ENCODE measurements around the gene AKNA.

The AKNA gene

DNA sequence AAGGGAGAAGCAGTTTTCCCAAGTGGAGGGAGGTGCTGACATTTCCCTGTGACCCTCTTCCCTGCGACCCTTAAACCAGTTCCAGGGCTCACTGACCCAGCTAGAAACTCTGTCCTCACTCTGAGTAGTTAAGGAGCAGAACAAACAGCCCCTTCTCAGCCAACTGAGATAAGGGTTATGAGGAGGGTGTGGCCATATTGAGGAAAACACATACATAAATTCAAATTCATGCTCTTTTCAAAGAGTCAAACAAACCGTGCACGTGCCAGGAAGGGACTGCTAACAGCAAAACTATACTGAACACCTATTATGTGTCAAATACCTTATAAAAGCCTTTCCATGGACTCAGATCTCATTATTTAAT lies 4.9 kb upstream of the AKNA start:
- no peaks in the 10 kb centered on the region for H3K9me3 ChIP-seq (ENCODE audit: low read length)
- no peak overlapping the region for H3K9ac ChIP-seq (ENCODE audit: low read length)
- peak overlapping the region; percentile 55 for H3K27ac ChIP-seq (ENCODE audit: low read depth, low read length)
- H3K4me3 ChIP-seq (ENCODE audit: low read depth in 1 of 2, low read length in 2 of 2): no peak overlapping the region
- peaks cover 43% of the 10 kb centered on the region for H3K4me1 ChIP-seq (ENCODE audit: insufficient read depth, low read length)
- H3K36me3 ChIP-seq (ENCODE audit: insufficient read depth, low read length): no peaks in the 10 kb centered on the region
- no peaks in the 10 kb centered on the region for H3K27me3 ChIP-seq (ENCODE audit: control insufficient read depth in 1 of 2, insufficient read depth in 2 of 2, low read length in 2 of 2)

- H3K9ac ChIP-seq (ENCODE audit: low read length): no peak overlapping the region
- H3K27me3 ChIP-seq (ENCODE audit: control insufficient read depth in 1 of 2, insufficient read depth in 2 of 2, low read length in 2 of 2): no peaks in the 10 kb centered on the region
- H3K36me3 ChIP-seq (ENCODE audit: insufficient read depth, low read length): no peaks in the 10 kb centered on the region
- H3K4me3 ChIP-seq (ENCODE audit: low read depth in 1 of 2, low read length in 2 of 2): no peak overlapping the region
- H3K9me3 ChIP-seq (ENCODE audit: low read length): no peaks in the 10 kb centered on the region
- H3K4me1 ChIP-seq (ENCODE audit: insufficient read depth, low read length): peaks cover 46% of the 10 kb centered on the region
- no peak overlapping the region for H3K27ac ChIP-seq (ENCODE audit: low read depth, low read length)
Measured at GRCh38 chr9:114390952-114391351, 3.2 kb upstream of the AKNA start.

DNA sequence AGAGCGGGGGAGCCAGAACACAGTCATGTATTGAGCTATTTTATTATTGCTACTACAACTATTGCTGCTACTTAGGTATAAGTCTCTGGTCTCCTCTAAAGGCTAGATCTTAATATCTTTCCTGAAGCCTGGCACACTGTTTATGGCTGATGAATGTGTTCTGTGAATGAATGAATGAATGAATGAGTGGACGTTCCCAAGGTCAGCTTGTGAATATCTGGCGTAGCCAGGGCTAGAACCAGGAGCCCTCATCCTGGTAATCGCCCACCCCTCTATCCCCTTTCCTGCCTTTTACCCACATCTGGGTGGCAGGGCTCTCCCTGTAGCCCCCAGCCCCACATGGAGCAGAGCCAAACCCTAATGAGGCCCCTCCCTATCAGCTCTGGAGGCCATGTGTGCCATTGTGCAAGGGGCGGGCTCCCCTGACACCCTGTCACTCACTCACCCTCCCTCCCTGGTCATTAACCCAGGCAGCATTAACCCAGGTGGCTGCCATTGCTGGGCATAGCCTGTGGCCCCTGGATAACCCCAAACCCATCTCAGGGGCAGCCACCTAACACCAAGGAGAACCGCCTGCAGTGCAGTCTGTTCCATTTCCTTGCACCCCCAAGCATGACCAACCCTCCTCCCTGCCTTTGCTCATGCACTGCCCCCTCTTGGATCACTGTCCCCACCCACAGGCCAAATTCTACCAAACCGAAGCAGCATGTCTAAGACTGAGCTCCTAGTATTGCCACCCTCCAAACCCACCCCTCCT lies 2.0 kb upstream of the AKNA start:
- Histone ChIP-seq H3K27ac (ENCODE audit: low read depth, low read length) (no peak overlapping the region), H3K4me3 (ENCODE audit: low read depth in 1 of 2, low read length in 2 of 2) (no peak overlapping the region), H3K4me1 (ENCODE audit: insufficient read depth, low read length) (peaks cover 48% of the 10 kb centered on the region), H3K9ac (ENCODE audit: low read length) (no peak overlapping the region), H3K27me3 (ENCODE audit: control insufficient read depth in 1 of 2, insufficient read depth in 2 of 2, low read length in 2 of 2) (no peaks in the 10 kb centered on the region), H3K9me3 (ENCODE audit: low read length) (no peaks in the 10 kb centered on the region), H3K36me3 (ENCODE audit: insufficient read depth, low read length) (no peaks in the 10 kb centered on the region)

GRCh38 chr9:114388764-114389375 lies 1.1 kb upstream of the AKNA start:
- H3K9me3 ChIP-seq (ENCODE audit: low read length): no peaks in the 10 kb centered on the region
- no peaks in the 10 kb centered on the region for H3K27me3 ChIP-seq (ENCODE audit: control insufficient read depth in 1 of 2, insufficient read depth in 2 of 2, low read length in 2 of 2)
- no peaks in the 10 kb centered on the region for H3K36me3 ChIP-seq (ENCODE audit: insufficient read depth, low read length)
- H3K27ac ChIP-seq (ENCODE audit: low read depth, low read length): no peak overlapping the region
- H3K4me1 ChIP-seq (ENCODE audit: insufficient read depth, low read length): peaks cover 47% of the 10 kb centered on the region
- peak overlapping the region; percentile 89 for H3K9ac ChIP-seq (ENCODE audit: low read length)
- no peak overlapping the region for H3K4me3 ChIP-seq (ENCODE audit: low read depth in 1 of 2, low read length in 2 of 2)

DNA sequence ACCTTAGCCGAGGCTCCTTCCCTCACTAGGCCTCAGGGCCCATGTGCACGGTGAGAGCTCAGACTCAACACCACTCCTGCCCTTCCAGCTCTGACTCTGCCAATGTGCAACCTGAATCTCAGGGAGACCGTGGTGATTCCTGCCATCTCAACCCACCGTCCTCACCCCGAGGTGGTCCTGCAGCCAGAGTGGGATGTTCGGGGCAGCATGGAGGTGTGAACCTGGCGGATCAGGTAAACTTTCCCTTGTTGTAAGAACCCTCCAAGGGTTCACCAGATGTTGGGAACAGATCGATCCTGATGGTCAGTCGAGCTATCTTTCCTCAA lies 538 bp upstream of the AKNA start:
- Histone ChIP-seq H3K4me1 (ENCODE audit: insufficient read depth, low read length) (peaks cover 53% of the 10 kb centered on the region), H3K9ac (ENCODE audit: low read length) (peak overlapping the region; percentile 89), H3K36me3 (ENCODE audit: insufficient read depth, low read length) (no peaks in the 10 kb centered on the region)

DNA sequence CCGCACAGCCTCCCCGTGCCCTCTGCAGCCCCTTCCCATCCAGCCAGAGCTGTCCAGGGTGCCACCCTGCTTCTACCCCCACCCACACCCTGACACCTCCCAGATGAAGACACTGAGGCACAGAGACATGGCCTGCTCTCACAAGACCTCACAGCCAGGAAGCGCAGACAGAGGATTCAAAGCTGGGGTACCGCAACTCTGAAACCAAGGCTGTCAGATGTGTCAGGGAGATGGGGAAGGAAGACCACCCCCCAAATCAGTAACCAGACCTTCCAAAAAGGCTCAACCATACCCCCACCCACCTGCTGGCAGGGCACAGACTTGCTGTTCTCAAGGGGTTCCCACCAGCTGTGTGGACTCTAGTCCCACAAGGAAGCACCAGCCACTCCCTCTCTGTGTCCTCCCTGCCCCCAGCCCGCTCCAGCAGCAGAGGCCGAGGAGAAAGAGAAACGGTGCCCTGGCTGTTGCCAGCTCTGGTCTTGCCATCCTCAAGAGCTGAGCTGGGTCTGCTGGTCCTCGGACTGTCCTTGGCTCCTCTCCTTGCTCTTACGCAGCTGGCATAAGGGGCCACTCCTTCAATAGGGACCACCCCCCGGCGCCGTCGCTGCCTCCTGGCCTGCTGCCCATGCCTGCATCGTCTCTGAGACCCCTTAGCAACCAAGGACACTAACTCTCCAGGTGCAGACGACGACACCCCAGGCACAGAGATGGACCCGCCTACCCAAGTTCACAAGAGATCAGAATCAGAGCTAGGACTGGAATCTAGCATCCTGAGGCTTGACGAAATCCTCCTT lies 699 bp downstream of the AKNA start:
- H3K9ac ChIP-seq (ENCODE audit: low read length): peak overlapping the region; percentile 89
- peaks cover 54% of the 10 kb centered on the region for H3K4me1 ChIP-seq (ENCODE audit: insufficient read depth, low read length)
- H3K27me3 ChIP-seq (ENCODE audit: control insufficient read depth in 1 of 2, insufficient read depth in 2 of 2, low read length in 2 of 2): no peaks in the 10 kb centered on the region

More for the DNA sequence above, 538 bp upstream of the AKNA start:
- Histone ChIP-seq H3K27me3 (ENCODE audit: control insufficient read depth in 1 of 2, insufficient read depth in 2 of 2, low read length in 2 of 2) (no peaks in the 10 kb centered on the region), H3K4me3 (ENCODE audit: low read depth in 1 of 2, low read length in 2 of 2) (peak overlapping the region in 1 of 2 donors; percentile 77), H3K9me3 (ENCODE audit: low read length) (no peaks in the 10 kb centered on the region), H3K27ac (ENCODE audit: low read depth, low read length) (peak overlapping the region; percentile 78)

DNA sequence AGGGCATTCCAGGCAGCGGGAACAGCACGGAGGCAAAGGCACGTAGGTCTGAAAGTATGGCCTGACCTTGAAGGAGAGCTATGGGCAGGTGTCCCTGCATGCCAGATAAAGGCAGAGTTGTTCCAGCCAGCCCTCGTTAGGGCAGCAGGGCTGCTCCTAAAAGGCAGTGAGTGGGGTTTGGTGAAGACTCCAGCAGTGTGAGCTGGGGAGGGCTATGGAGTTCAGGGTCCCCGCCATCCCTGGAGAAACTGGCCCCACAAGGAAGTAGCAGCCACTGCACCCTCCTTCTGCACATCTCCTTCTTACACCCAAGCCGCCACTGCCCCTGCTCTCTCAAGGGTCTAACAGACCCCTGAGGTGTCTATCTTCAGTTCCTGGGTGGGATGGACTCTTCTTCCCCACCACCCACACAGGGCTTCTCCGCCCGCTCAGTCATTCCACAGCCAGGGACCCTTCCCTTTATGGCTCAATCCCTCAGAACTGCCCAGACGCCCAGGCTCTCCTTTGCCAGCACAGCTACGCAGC lies 1.4 kb downstream of the AKNA start:
- Histone ChIP-seq H3K27me3 (ENCODE audit: control insufficient read depth in 1 of 2, insufficient read depth in 2 of 2, low read length in 2 of 2) (no peaks in the 10 kb centered on the region), H3K36me3 (ENCODE audit: insufficient read depth, low read length) (no peaks in the 10 kb centered on the region), H3K9ac (ENCODE audit: low read length) (peak overlapping the region; percentile 89), H3K27ac (ENCODE audit: low read depth, low read length) (peak overlapping the region; percentile 78), H3K4me1 (ENCODE audit: insufficient read depth, low read length) (peaks cover 54% of the 10 kb centered on the region), H3K4me3 (ENCODE audit: low read depth in 1 of 2, low read length in 2 of 2) (peak overlapping the region; percentile 39 to 77), H3K9me3 (ENCODE audit: low read length) (no peaks in the 10 kb centered on the region)

More for the DNA sequence above, 699 bp downstream of the AKNA start:
- H3K9me3 ChIP-seq (ENCODE audit: low read length): no peaks in the 10 kb centered on the region
- no peaks in the 10 kb centered on the region for H3K36me3 ChIP-seq (ENCODE audit: insufficient read depth, low read length)
- H3K27ac ChIP-seq (ENCODE audit: low read depth, low read length): peak overlapping the region; percentile 78
- peak overlapping the region; percentile 39 to 77 for H3K4me3 ChIP-seq (ENCODE audit: low read depth in 1 of 2, low read length in 2 of 2)

- Histone ChIP-seq H3K27ac (ENCODE audit: low read depth, low read length) (peak overlapping the region; percentile 27), H3K4me3 (ENCODE audit: low read depth in 1 of 2, low read length in 2 of 2) (peak overlapping the region in 1 of 2 donors; percentile 77), H3K9me3 (ENCODE audit: low read length) (no peaks in the 10 kb centered on the region), H3K36me3 (ENCODE audit: insufficient read depth, low read length) (peaks cover 4% of the 10 kb centered on the region), H3K27me3 (ENCODE audit: control insufficient read depth in 1 of 2, insufficient read depth in 2 of 2, low read length in 2 of 2) (no peaks in the 10 kb centered on the region), H3K4me1 (ENCODE audit: insufficient read depth, low read length) (peaks cover 54% of the 10 kb centered on the region), H3K9ac (ENCODE audit: low read length) (no peak overlapping the region)
Measured at GRCh38 chr9:114385397-114386181, 2.2 kb downstream of the AKNA start.

- Histone ChIP-seq H3K9ac (ENCODE audit: low read length) (peak overlapping the region; percentile 11), H3K9me3 (ENCODE audit: low read length) (no peaks in the 10 kb centered on the region), H3K4me1 (ENCODE audit: insufficient read depth, low read length) (peaks cover 54% of the 10 kb centered on the region), H3K36me3 (ENCODE audit: insufficient read depth, low read length) (peaks cover 8% of the 10 kb centered on the region), H3K27me3 (ENCODE audit: control insufficient read depth in 1 of 2, insufficient read depth in 2 of 2, low read length in 2 of 2) (no peaks in the 10 kb centered on the region), H3K4me3 (ENCODE audit: low read depth in 1 of 2, low read length in 2 of 2) (peak overlapping the region in 1 of 2 donors; percentile 77), H3K27ac (ENCODE audit: low read depth, low read length) (peak overlapping the region; percentile 27)
Measured at GRCh38 chr9:114384836-114385396, 2.9 kb downstream of the AKNA start.

GRCh38 chr9:114384341-114384740 lies 3.4 kb downstream of the AKNA start:
- Histone ChIP-seq H3K36me3 (ENCODE audit: insufficient read depth, low read length) (peaks cover 13% of the 10 kb centered on the region), H3K27me3 (ENCODE audit: control insufficient read depth in 1 of 2, insufficient read depth in 2 of 2, low read length in 2 of 2) (no peaks in the 10 kb centered on the region), H3K9me3 (ENCODE audit: low read length) (no peaks in the 10 kb centered on the region), H3K27ac (ENCODE audit: low read depth, low read length) (no peak overlapping the region), H3K4me3 (ENCODE audit: low read depth in 1 of 2, low read length in 2 of 2) (no peak overlapping the region), H3K9ac (ENCODE audit: low read length) (no peak overlapping the region), H3K4me1 (ENCODE audit: insufficient read depth, low read length) (peaks cover 54% of the 10 kb centered on the region)
